Brain microvascular endothelial cell (primary cell): ENCODE data around the gene PAK4.

ENCODE experiments used
- DNase-seq: peaks from one replicate; pipeline ENCODE4 v3.0.0-alpha.2; 2020
- H3K27ac ChIP-seq: fragments of 250-450 bp; sonication (Bioruptor Pico); 2 replicates; pipeline ENCODE4 v1.5.1; 2020; ENCODE audit warnings: mild to moderate bottlenecking, moderate library complexity
- H3K27me3 ChIP-seq: fragments of 250-450 bp; sonication (Bioruptor Pico); replicated peaks from 2 replicates; pipeline ENCODE4 v1.5.1; 2020; ENCODE audit warnings: mild to moderate bottlenecking
- H3K36me3 ChIP-seq: fragments of 250-450 bp; sonication (Bioruptor Pico); replicated peaks from 2 replicates; pipeline ENCODE4 v1.5.1; 2020; ENCODE audit warnings: mild to moderate bottlenecking
- H3K4me3 ChIP-seq: 2 replicates; pipeline ENCODE4 v1.5.1; 2011; ENCODE audit warnings: low read depth, mild to moderate bottlenecking, control low read depth, low read length, moderate library complexity
- in situ Hi-C: cut with HindIII; loops from 2 replicates; pipeline ENCODE4 v1.10.0; 2017; ENCODE audit warnings: low sequenced_read_pairs, low pct_ligation_motif_present
- TF ChIP-seq, protein P1 (sequence below): IDR thresholded peaks from 2 replicates; pipeline ENCODE4 v1.5.1; 2011; ENCODE audit warnings: low read depth, mild to moderate bottlenecking, moderate library complexity, low read length, control low read depth, inconsistent platforms; ENCODE audit errors: missing control alignments

Gene PAK4

DNA sequence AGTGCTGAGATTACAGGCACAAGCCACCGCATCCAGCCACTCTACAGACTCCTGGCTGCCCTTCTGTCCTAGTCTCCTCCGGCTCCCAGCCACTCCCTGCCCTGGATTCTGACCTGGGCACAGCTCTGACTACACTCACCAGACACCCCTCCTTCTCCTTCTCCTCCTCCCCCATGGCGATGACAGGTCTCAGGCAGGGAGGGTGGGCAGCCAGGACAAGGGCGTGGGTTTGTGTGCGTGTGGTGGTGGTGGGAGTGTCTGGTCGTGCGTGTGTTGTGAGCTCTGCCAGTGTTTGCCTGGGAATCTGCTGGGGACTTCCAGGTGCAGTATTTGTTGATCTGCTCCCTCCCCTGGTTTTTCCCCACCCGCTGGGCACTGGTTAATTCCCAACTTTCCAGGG lies 68.2 kb downstream of the PAK4 start:
- TF ChIP-seq, protein P1, sequence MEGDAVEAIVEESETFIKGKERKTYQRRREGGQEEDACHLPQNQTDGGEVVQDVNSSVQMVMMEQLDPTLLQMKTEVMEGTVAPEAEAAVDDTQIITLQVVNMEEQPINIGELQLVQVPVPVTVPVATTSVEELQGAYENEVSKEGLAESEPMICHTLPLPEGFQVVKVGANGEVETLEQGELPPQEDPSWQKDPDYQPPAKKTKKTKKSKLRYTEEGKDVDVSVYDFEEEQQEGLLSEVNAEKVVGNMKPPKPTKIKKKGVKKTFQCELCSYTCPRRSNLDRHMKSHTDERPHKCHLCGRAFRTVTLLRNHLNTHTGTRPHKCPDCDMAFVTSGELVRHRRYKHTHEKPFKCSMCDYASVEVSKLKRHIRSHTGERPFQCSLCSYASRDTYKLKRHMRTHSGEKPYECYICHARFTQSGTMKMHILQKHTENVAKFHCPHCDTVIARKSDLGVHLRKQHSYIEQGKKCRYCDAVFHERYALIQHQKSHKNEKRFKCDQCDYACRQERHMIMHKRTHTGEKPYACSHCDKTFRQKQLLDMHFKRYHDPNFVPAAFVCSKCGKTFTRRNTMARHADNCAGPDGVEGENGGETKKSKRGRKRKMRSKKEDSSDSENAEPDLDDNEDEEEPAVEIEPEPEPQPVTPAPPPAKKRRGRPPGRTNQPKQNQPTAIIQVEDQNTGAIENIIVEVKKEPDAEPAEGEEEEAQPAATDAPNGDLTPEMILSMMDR, result no peak
- no peak overlapping the region for H3K27ac ChIP-seq
- no peak for DNase-seq

DNA sequence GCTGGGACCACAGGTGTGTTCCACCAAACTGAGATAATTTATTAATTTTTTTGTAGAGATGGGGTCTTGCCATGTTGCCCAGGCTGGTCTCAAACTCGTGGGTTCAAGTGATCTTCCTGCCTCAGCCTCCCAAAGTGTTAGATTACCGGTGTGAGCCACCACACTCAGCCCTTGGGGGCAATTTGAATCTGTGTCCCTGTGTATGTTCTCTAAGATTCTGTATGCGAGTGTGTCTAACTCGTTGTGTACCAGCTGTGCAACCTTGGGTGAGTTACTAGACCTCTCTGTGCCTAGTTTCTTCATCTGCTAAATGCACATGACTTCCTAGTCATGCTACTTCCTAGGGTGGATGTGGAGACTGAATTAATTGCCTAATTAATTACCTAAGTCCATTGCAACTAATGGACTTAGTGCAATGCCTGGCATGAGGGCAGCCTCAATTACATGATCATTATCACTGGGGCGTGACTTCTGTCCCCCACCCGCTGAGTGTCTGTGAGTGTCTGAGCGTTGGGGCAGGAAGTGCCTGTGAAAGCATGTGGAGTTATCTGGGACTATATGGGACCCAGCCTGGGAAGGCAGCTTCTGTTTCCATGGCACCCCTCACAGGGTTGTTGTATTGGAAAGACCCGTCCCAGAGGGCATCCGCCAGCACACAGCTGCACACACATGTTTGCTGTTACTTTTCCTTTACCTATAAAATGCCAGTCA lies 69.4 kb downstream of the PAK4 start:
- in situ Hi-C loops, result no loop called here
- H3K27me3 ChIP-seq, result peaks cover 33% of the 10 kb centered on the region
- no peak for DNase-seq
- TF ChIP-seq, protein P1, result no peak
- no peak overlapping the region for H3K27ac ChIP-seq
- no peak overlapping the region for H3K4me3 ChIP-seq
- H3K36me3 ChIP-seq, result no peaks in the 10 kb centered on the region

More for the DNA sequence above, 68.2 kb downstream of the PAK4 start:
- no peak overlapping the region for H3K4me3 ChIP-seq
- H3K36me3 ChIP-seq, result no peaks in the 10 kb centered on the region
- peaks cover 29% of the 10 kb centered on the region for H3K27me3 ChIP-seq
- in situ Hi-C loops, result no loop called here

DNA sequence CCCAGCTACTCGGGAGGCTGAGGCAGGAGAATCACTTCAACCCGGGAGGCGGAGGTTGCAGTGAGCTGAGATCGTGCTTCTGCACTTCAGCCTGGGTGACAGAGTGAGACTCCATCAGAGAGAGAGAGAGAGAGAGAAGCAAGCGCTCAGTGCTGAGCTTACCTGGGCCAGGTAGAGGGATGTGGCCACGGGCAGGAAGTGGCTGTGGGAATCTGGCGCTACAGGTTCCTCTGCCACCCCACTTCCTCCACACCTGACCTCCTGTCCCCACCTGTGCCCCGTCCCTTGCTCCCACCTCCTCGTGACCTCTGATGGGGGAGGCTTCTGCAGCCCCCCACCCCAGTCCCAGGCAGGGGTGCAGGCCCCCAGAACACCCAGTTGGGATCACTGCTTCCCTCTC lies 70.2 kb downstream of the PAK4 start:
- TF ChIP-seq, protein P1, result no peak
- H3K27me3 ChIP-seq, result peaks cover 33% of the 10 kb centered on the region
- DNase-seq, result no peak
- in situ Hi-C loops, result no loop called here
- H3K27ac ChIP-seq, result no peak overlapping the region
- H3K36me3 ChIP-seq, result no peaks in the 10 kb centered on the region
- H3K4me3 ChIP-seq, result no peak overlapping the region

DNA sequence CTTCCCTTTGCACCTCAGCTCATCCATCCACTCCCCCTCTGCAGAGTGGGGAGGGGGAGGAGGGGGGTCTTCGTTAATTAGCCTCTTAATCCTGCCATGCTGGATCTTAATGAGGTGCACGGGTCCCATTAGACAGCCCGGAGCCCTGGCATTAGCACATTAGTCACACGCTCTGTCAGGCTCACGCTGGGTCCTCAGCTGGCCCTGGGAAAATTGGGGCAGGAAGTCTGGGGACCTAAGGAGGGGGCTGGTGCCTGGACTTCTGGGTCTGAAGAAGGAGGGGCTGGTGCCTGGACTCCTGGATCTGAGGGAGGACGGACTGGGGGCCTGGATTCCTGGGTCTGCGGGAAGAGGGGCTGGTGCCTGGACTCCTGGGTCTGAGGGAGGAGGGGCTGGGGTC lies 70.7 kb downstream of the PAK4 start:
- no peak overlapping the region for H3K27ac ChIP-seq
- peaks cover 33% of the 10 kb centered on the region for H3K27me3 ChIP-seq
- TF ChIP-seq, protein P1, result no peak
- H3K4me3 ChIP-seq, result no peak overlapping the region
- no peak for DNase-seq
- no peaks in the 10 kb centered on the region for H3K36me3 ChIP-seq
- in situ Hi-C loops, result no loop called here

DNA sequence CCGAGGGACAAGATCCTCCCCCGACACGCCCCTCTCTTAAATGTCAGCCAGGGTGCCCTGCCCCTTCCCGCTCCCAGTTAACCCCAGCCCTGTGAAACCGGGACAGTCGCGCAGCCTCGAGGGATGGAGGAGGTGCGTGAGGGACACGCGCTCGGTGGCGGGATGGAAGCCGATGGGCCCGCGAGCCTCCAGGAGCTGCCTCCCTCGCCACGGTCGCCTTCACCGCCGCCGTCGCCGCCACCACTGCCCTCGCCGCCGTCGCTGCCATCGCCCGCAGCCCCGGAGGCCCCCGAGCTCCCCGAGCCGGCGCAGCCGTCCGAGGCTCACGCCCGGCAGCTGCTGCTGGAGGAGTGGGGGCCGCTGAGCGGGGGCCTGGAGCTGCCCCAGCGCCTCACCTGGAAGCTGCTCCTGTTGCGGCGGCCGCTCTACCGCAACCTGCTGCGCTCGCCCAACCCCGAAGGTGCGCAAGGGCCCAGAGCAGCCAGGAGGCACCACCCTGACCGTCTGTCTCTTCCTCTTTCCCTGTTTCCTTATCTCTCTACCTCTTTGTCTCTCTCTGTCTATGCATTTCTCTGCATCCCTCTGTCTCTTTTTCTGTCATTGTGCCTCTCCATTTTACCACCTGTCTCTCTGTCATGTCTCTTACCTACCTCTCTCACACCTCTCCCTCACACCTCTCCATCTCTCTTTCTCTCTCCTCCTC lies 71.4 kb downstream of the PAK4 start, which contains the start of gene NCCRP1:
NCCRP1 (plus strand) TSS at position 105 of the 703 bp plus-strand sequence; CDS start at position 124, 19 bp downstream.
- TF ChIP-seq, protein P1, result no peak
- in situ Hi-C loops, result no loop called here
- no peak within 1 kb of the TSS for H3K4me3 ChIP-seq
- no peak within 1 kb of the TSS for H3K27ac ChIP-seq
- no peak for DNase-seq
- H3K27me3 ChIP-seq, result peaks cover 33% of the 10 kb centered on the region
- H3K36me3 ChIP-seq, result no peaks in the 10 kb centered on the region

DNA sequence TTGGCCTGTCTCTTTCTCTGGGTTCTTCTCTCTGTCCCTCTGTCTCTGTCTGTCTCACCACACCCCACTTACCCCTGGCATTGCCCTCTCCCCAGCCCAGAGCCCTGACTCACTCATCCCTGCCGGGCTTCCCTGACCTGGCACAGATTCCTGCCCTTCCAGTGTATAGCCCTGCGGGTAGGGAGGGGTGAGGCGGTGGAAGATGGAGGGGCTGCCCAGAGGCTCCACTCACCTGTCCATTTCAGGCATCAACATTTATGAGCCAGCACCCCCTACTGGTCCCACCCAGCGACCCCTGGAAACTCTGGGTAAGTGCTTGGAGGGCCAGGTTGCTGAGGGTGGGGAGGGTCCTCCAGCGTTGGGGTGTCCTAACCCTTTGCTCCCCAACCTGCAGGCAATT lies 72.2 kb downstream of the PAK4 start:
- H3K36me3 ChIP-seq, result no peaks in the 10 kb centered on the region
- H3K4me3 ChIP-seq, result no peak overlapping the region
- TF ChIP-seq, protein P1, result peak; percentile 5
- in situ Hi-C loops, result no loop called here
- peaks cover 36% of the 10 kb centered on the region for H3K27me3 ChIP-seq
- no peak overlapping the region for H3K27ac ChIP-seq
- no peak for DNase-seq
